GM12875 (cell line): ENCODE measurements around the gene MMP11.

Source experiments
- H3K4me3 ChIP-seq: one replicate; pipeline ENCODE4 v1.5.1; 2011; ENCODE audit warnings: low read depth, low read length, control low read depth
- TF ChIP-seq, protein P1 (sequence below): IDR thresholded peaks from 2 replicates; pipeline ENCODE4 v1.5.1; 2011; ENCODE audit warnings: low read depth, mild to moderate bottlenecking, control low read depth, inconsistent platforms, low read length, moderate library complexity, borderline replicate concordance; ENCODE audit not compliant: insufficient read depth

The MMP11 gene

DNA sequence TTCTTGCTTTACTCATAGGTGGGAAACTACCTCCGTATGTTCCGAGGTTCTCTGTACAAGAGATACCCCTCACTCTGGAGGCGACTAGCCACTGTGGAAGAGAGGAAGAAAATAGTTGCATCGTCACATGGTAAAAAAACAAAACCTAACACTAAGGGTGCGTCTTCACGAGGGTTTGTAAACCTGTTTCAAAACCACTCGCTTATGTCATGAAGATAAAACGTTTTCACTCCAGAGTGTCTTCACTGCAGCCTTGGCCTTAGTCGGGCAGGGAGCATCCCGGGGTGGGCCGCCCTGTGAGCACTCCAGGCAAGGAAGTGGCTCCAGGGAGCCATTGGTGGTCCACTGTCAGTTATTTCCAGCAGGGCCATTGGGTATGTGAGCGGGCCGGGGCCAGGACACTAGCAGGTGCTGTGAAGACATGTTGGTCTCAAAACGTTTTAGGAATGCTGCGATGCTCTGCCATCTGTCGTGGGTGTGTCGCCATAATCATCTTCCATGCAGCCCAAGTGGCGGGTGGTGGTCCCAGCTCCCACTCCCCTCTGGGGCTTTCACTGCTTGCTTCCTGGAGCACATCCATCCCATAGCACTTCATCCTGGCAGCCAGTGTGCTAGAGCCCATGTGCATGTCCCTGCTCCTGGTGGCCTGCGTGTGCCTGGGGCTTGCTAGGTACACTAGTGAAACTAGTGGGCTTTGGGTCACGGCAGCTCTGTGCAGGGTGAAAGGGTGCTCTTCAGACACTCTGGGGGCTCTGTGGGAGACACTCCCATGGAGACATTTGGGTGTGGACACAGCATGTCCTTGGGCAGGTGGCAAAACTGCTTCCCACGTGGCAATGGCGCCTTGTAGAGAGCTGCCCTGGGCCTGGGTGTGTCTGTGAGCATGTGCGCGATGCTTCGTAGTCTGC, 19.3 kb downstream of the MMP11 start:
- TF ChIP-seq, protein P1, sequence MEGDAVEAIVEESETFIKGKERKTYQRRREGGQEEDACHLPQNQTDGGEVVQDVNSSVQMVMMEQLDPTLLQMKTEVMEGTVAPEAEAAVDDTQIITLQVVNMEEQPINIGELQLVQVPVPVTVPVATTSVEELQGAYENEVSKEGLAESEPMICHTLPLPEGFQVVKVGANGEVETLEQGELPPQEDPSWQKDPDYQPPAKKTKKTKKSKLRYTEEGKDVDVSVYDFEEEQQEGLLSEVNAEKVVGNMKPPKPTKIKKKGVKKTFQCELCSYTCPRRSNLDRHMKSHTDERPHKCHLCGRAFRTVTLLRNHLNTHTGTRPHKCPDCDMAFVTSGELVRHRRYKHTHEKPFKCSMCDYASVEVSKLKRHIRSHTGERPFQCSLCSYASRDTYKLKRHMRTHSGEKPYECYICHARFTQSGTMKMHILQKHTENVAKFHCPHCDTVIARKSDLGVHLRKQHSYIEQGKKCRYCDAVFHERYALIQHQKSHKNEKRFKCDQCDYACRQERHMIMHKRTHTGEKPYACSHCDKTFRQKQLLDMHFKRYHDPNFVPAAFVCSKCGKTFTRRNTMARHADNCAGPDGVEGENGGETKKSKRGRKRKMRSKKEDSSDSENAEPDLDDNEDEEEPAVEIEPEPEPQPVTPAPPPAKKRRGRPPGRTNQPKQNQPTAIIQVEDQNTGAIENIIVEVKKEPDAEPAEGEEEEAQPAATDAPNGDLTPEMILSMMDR: no peak
- H3K4me3 ChIP-seq: no peak overlapping the region

DNA sequence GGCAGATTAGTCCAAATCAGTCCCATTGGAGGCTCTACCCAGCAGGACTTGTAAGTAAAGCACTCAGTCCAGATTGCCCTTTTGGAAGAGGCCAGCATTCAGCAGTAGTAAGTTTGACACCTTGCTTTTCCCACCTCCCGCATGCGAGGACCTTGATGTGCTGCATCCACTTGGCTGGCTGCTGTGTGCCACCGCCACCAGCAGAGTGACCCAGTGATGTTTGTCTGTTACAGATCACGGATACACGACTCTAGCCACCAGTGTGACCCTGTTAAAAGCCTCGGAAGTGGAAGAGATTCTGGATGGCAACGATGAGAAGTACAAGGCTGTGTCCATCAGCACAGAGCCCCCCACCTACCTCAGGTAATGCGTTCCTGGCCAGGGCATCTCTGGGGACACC, 20.7 kb downstream of the MMP11 start:
- no peak overlapping the region for H3K4me3 ChIP-seq
- TF ChIP-seq, protein P1: no peak

DNA sequence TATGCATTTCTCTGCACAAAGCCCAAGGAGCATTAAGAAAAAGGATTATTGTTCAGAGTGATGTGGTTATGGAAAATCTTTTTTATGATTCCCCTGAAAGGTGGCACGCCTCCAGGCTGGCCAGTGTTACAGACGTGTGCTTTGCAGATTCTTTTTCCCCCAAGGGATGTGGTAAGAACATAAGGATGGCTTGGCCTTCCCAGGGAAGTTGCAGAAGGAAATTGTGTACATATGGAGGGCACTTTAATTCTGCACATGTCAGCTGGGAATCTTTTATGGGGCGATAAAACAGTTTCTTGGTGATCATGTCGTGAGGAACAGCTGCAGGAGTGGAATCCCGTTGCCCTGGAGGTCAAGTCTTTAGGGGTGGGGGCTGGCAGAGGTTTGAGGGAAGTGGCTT, 23.8 kb downstream of the MMP11 start:
- TF ChIP-seq, protein P1: no peak
- H3K4me3 ChIP-seq: no peak overlapping the region

DNA sequence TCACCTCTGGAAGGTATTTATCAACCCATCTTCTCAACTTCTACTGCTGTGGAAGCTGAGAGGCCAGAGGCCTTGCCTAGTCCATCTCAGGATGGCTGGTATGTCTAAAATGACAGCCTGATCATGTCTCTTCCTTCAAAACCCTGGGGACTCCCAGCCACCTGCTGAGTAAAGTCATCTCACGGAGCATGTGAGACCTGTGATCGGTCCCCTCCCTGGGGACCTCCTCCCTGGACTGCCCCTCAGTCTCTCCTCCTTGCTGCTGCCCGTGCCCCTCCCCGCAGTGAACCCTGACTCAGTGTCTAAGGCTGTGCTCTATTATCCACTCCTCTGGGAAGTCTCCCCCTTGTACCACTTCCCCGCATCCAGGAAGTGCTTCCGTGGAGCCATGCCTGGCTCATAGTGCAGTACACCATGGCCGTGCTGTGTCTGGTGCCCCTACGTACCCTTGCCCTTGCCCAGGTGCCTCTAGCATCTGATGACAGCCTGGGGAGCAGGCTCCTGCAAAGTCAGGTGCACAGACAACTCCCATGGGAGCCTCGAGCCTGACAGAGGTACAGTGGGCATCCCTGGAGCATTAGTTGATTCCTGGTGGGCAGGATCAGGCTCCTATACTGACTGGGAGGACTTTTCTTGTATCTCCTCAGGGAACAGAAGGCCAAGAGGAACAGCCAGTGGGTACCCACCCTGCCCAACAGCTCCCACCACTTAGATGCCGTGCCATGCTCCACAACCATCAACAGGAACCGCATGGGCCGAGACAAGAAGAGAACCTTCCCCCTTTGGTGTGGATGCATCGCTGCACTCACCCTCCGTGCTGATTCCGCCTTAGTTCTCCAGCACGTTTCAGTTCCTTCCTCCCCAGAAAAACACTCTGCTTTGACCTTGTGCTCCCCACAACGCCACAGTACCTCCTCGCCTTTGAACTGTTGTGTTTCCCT, 27.9 kb downstream of the MMP11 start:
- no peak overlapping the region for H3K4me3 ChIP-seq
- TF ChIP-seq, protein P1: no peak

DNA sequence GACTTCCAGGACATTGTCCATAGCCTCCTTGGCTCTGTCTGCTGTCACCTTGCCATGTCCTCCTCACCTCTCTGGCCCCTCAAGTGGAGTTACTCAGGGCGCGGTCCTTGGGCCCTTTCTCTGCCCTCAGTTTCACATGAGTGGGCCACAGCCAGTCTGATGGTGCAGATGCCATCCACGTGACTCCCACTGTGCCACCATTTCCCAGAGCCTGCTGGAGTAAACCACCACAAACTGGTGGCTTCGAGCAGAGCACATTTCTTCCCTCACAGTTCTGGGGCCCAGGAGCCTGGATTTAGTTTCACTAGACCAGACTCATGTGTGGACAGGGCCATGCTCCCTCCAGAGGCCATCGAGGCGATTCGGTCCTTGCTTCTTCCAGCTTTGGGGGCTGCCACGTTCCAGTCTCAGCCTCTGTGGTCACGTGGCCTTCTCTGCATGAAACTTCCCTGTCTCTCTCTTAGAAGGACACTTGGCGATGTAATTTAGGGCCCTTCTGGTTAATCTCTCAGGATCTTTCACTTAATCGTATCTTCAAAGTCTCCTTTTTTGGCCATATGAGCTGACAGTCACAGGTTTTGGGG, 28.7 kb downstream of the MMP11 start:
- H3K4me3 ChIP-seq: no peak overlapping the region
- TF ChIP-seq, protein P1: no peak

DNA sequence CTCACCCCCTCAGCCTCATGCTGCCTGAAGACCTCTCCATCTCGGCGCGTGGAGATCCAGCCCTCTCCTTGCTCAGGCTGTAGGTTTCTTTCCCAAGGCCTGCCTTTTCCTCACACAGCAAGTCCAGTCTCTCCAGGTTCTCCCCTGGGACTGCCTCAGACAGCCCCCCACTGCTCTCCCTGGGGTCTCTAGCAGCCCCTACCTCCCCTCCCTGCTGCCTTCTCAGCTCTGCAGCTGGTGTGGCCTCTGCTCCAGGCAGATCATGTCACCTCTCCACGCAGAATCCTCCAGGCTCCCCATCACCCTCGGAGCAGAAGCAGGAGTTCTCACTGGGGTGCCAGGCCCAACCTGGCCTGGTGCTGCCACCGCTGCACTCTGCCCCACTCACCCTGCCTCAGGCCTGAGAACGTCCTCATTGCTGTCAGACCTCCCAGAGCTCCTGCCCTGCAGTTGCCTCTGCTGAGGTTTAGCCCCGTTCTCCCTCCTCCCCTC, 29.3 kb downstream of the MMP11 start:
- TF ChIP-seq, protein P1: no peak
- H3K4me3 ChIP-seq: no peak overlapping the region
